ENCODE data around the gene SLAMF1.

DNA sequence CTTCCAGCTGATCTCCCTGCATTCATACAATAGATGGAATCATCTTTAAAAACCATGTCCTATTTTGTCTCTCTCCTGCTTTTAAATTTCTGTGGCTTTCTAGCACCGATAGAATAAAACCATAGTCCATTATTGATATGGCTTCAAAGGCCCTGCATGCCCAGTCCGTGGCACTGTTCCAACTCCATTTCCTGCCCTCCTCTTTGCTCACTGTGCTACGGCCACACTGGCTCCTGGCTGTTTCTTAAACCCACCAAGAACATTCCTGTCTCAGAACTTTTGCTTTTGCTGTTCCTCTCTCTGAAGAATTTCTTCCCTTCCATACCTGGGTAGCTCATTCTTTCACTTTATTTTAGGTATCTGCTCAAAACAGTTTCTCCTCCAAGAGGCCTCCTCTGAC, 7.2 kb downstream of the SLAMF1 start:
- no peak for TF ChIP-seq POLR2A (IDR thresholded peaks at IDR 0.05)
- TF ChIP-seq, protein P1, sequence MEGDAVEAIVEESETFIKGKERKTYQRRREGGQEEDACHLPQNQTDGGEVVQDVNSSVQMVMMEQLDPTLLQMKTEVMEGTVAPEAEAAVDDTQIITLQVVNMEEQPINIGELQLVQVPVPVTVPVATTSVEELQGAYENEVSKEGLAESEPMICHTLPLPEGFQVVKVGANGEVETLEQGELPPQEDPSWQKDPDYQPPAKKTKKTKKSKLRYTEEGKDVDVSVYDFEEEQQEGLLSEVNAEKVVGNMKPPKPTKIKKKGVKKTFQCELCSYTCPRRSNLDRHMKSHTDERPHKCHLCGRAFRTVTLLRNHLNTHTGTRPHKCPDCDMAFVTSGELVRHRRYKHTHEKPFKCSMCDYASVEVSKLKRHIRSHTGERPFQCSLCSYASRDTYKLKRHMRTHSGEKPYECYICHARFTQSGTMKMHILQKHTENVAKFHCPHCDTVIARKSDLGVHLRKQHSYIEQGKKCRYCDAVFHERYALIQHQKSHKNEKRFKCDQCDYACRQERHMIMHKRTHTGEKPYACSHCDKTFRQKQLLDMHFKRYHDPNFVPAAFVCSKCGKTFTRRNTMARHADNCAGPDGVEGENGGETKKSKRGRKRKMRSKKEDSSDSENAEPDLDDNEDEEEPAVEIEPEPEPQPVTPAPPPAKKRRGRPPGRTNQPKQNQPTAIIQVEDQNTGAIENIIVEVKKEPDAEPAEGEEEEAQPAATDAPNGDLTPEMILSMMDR (IDR thresholded peaks at IDR 0.05), result no peak

Measured in body of pancreas (tissue), 4 donors.